Measurements from ENCODE around the gene PBX3.

- TF ChIP-seq EZH2 (IDR thresholded peaks at IDR 0.05; ENCODE audit: borderline replicate concordance, low read depth, low read length, poor library complexity, severe bottlenecking) (no peak), CTCF (conservative IDR thresholded peaks at IDR 0.05; ENCODE audit: low read depth, low read length) (no peak)
These were observed 97.4 kb downstream of the PBX3 start for GRCh38 chr9:125844611-125845010.
